A673 (cell line): ENCODE measurements around the gene TRIP11.

Source experiments
- EZH2 ChIP-seq: fragments of 200-600 bp; sonication (generic); IDR thresholded peaks from 2 replicates; pipeline ENCODE4 v1.6.1; 2017; ENCODE audit warnings: borderline replicate concordance, low read depth, mild to moderate bottlenecking, mixed read lengths, antibody characterized with exemption, low read length; ENCODE audit not compliant: poor library complexity, severe bottlenecking
- TF ChIP-seq, protein P1 (sequence below): fragments of 300-800, 200-600 bp; sonication (generic); conservative IDR thresholded peaks from 2 replicates; pipeline ENCODE4 v1.5.1; 2017; ENCODE audit warnings: low read depth, mild to moderate bottlenecking, antibody characterized with exemption, low read length, moderate library complexity, mixed read lengths

DNA sequence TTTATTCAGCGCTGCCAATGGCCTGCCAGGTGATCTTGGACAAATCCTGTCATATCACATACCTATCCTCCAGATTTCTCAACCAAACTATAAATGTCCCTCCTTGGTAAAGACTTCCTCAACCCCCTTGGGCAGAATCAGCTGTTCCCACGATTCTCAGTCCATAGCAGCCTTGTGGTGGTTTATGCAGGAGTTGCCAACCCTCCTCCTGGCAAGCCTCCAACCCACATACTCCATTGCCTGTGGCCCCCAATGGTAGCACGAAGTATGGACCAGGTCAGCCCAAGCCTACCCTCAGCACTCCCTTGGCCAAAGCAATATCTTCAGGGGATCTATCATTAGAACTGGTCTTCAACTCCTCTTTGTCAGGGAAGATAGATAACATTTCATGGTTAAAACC is 119.3 kb downstream of the TRIP11 start:
- TF ChIP-seq, protein P1, sequence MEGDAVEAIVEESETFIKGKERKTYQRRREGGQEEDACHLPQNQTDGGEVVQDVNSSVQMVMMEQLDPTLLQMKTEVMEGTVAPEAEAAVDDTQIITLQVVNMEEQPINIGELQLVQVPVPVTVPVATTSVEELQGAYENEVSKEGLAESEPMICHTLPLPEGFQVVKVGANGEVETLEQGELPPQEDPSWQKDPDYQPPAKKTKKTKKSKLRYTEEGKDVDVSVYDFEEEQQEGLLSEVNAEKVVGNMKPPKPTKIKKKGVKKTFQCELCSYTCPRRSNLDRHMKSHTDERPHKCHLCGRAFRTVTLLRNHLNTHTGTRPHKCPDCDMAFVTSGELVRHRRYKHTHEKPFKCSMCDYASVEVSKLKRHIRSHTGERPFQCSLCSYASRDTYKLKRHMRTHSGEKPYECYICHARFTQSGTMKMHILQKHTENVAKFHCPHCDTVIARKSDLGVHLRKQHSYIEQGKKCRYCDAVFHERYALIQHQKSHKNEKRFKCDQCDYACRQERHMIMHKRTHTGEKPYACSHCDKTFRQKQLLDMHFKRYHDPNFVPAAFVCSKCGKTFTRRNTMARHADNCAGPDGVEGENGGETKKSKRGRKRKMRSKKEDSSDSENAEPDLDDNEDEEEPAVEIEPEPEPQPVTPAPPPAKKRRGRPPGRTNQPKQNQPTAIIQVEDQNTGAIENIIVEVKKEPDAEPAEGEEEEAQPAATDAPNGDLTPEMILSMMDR = no peak
- TF ChIP-seq EZH2 = no peak
